Measurements from ENCODE around the gene RUBCNL. TPM values are rescaled to one million over a fixed set of nuclear protein-coding genes. Genes with fewer than 3 reads are reported as not detected.

The RUBCNL gene
- total RNA-seq, 1 experiment from 2014 or later: 0.42 TPM

DNA sequence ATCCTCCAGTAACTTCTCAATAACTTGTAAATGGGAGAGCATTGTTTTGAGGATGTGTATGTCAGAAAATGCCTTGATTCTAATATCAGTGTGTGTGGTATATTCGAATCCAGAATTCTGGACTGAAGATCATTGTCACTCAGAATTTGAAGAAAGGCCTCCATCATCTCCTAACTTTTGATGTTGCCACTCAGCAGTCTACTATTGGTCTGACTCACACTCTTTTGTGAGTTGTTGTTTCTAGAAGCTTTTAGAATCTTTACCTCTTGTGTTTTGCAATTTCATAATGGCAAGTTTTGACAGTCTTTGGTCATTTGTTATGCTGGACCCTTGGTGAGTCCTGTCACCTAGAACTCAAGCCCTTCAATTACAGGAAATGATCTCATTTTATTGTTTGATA, 77.0 kb downstream of the RUBCNL start:
- no peak overlapping the region for H3K9ac ChIP-seq (ENCODE audit: low read length)
- no peaks in the 10 kb centered on the region for H3K27me3 ChIP-seq (ENCODE audit: insufficient read depth, low read length)
- no peaks in the 10 kb centered on the region for H3K36me3 ChIP-seq (ENCODE audit: control insufficient read depth in 1 of 2, insufficient read depth in 2 of 2, low read length in 2 of 2)
- no TSS peak for BruUV-seq (replicated peaks)
- no peaks in the 10 kb centered on the region for H4K20me1 ChIP-seq (ENCODE audit: insufficient read depth)
- H3K79me2 ChIP-seq (ENCODE audit: insufficient read depth, low read length): no peaks in the 10 kb centered on the region
- TF ChIP-seq POLR2A (IDR thresholded peaks at IDR 0.05; ENCODE audit: borderline replicate concordance, extremely low read depth, insufficient read depth, insufficient read length): no peak
- no peak for TF ChIP-seq POLR2AphosphoS5 (IDR thresholded peaks at IDR 0.05; ENCODE audit: low read depth, low read length)
- TF ChIP-seq ELF1 (IDR thresholded peaks at IDR 0.05; ENCODE audit: borderline replicate concordance, low read depth): no peak
- TF ChIP-seq EGR1 (IDR thresholded peaks at IDR 0.05; ENCODE audit: low read depth): no peak
- TF ChIP-seq EZH2phosphoT487 (IDR thresholded peaks at IDR 0.05; ENCODE audit: borderline replicate concordance): no peak
- no peak for TF ChIP-seq YY1 (IDR thresholded peaks at IDR 0.05; ENCODE audit: extremely low read depth, insufficient replicate concordance, low read depth, low read length)
- no peak for TF ChIP-seq FOSL1 (IDR thresholded peaks at IDR 0.05; ENCODE audit: low read depth)
- no peak for TF ChIP-seq ZFX (IDR thresholded peaks at IDR 0.05)
- no peak for TF ChIP-seq SP1 (IDR thresholded peaks at IDR 0.05; ENCODE audit: low read depth)
- no peak for TF ChIP-seq EZH2 (IDR thresholded peaks at IDR 0.05)
- no peak for TF ChIP-seq SRF (IDR thresholded peaks at IDR 0.05; ENCODE audit: low read depth)
- TF ChIP-seq, protein P1, sequence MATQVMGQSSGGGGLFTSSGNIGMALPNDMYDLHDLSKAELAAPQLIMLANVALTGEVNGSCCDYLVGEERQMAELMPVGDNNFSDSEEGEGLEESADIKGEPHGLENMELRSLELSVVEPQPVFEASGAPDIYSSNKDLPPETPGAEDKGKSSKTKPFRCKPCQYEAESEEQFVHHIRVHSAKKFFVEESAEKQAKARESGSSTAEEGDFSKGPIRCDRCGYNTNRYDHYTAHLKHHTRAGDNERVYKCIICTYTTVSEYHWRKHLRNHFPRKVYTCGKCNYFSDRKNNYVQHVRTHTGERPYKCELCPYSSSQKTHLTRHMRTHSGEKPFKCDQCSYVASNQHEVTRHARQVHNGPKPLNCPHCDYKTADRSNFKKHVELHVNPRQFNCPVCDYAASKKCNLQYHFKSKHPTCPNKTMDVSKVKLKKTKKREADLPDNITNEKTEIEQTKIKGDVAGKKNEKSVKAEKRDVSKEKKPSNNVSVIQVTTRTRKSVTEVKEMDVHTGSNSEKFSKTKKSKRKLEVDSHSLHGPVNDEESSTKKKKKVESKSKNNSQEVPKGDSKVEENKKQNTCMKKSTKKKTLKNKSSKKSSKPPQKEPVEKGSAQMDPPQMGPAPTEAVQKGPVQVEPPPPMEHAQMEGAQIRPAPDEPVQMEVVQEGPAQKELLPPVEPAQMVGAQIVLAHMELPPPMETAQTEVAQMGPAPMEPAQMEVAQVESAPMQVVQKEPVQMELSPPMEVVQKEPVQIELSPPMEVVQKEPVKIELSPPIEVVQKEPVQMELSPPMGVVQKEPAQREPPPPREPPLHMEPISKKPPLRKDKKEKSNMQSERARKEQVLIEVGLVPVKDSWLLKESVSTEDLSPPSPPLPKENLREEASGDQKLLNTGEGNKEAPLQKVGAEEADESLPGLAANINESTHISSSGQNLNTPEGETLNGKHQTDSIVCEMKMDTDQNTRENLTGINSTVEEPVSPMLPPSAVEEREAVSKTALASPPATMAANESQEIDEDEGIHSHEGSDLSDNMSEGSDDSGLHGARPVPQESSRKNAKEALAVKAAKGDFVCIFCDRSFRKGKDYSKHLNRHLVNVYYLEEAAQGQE (IDR thresholded peaks at IDR 0.05; ENCODE audit: low read depth): no peak
- TF ChIP-seq CTCF (IDR thresholded peaks at IDR 0.05 in 2 of 3, conservative IDR thresholded peaks at IDR 0.05 in 1 of 3; ENCODE audit: borderline replicate concordance in 1 of 3, insufficient read depth in 1 of 3, low read depth in 2 of 3, low read length in 2 of 3): no peak
- TF ChIP-seq TCF7L2 (IDR thresholded peaks at IDR 0.05; ENCODE audit: borderline replicate concordance, extremely low read depth, insufficient read depth, insufficient read length): no peak
- TF ChIP-seq RAD21 (IDR thresholded peaks at IDR 0.05; ENCODE audit: low read depth): no peak
- no peak for TF ChIP-seq JUND (IDR thresholded peaks at IDR 0.05)
- TF ChIP-seq SIN3A (IDR thresholded peaks at IDR 0.05; ENCODE audit: low read depth): no peak
- TF ChIP-seq ZNF274 (IDR thresholded peaks at IDR 0.05; ENCODE audit: low read depth, low read length): no peak
- TF ChIP-seq, protein P2, sequence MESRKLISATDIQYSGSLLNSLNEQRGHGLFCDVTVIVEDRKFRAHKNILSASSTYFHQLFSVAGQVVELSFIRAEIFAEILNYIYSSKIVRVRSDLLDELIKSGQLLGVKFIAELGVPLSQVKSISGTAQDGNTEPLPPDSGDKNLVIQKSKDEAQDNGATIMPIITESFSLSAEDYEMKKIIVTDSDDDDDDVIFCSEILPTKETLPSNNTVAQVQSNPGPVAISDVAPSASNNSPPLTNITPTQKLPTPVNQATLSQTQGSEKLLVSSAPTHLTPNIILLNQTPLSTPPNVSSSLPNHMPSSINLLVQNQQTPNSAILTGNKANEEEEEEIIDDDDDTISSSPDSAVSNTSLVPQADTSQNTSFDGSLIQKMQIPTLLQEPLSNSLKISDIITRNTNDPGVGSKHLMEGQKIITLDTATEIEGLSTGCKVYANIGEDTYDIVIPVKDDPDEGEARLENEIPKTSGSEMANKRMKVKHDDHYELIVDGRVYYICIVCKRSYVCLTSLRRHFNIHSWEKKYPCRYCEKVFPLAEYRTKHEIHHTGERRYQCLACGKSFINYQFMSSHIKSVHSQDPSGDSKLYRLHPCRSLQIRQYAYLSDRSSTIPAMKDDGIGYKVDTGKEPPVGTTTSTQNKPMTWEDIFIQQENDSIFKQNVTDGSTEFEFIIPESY (IDR thresholded peaks at IDR 0.05; ENCODE audit: extremely low read depth, insufficient replicate concordance, low read length): no peak
- TF ChIP-seq, protein P3, sequence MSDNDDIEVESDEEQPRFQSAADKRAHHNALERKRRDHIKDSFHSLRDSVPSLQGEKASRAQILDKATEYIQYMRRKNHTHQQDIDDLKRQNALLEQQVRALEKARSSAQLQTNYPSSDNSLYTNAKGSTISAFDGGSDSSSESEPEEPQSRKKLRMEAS (IDR thresholded peaks at IDR 0.05): no peak
- no peak overlapping the region for H3K4me3 ChIP-seq (replicated peaks in 1 of 2; ENCODE audit: low read depth in 1 of 2, low read length in 2 of 2)
- H2AFZ ChIP-seq (ENCODE audit: low read depth, low read length, poor library complexity, severe bottlenecking): no peak overlapping the region
- ChIA-PET RAD21 (ENCODE audit: low non-redundant PET in 1 of 2, low total read pairs in 2 of 2, uncharacterized antibody in 2 of 2, unreplicated experiment in 2 of 2) (no interaction called here), POLR2A (no interaction called here), CTCF (no interaction called here)
- no peaks in the 10 kb centered on the region for H3K9me3 ChIP-seq (ENCODE audit: control insufficient read depth in 1 of 2, insufficient read depth in 1 of 2, low read depth in 1 of 2, low read length in 2 of 2)
- ATAC-seq: no peak
- intact Hi-C loops (cut with micrococcal nuclease): no loop called here
- no peak overlapping the region for H3K4me2 ChIP-seq (ENCODE audit: low read length)
- H3K4me1 ChIP-seq (ENCODE audit: control insufficient read depth in 1 of 2, insufficient read depth in 2 of 2, low read length in 2 of 2): no peaks in the 10 kb centered on the region
- DNase-seq (ENCODE audit: low read depth, low spot score): no peak
- H3K9me2 ChIP-seq (ENCODE audit: insufficient read depth): no peaks in the 10 kb centered on the region
- H3K27ac ChIP-seq (ENCODE audit: low read depth, low read length): no peak overlapping the region
